ENCODE data around the gene CDCA5.

CDCA5 gene

DNA sequence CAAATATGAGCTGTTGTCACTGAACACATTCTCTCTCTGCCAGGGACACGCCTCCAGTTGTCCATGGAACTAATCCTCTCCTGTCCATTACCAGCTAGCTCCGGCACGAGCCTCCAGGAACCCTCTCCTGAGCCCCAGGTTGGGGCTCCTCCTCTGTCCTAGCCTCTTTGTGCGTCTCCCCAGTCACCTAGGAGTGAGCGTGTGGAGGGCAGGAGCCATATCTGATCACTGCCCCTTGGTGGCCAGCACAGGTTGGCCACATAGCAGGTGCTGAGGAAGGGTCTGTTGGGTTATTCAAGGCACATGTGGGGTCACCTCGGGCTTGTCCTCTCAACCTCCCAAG lies 48.0 kb upstream of the CDCA5 start:
- Histone ChIP-seq H3K9me2 (replicated peaks; ENCODE audit: low read depth, low read length) (no peaks in the 10 kb centered on the region), H3K4me2 (ENCODE audit: low read depth, low read length, poor library complexity, severe bottlenecking) (peak overlapping the region; percentile 98), H4K20me1 (ENCODE audit: insufficient read depth, low read length, poor library complexity, severe bottlenecking) (peaks cover 21% of the 10 kb centered on the region), H3K9ac (ENCODE audit: low read depth, low read length, poor library complexity, severe bottlenecking) (no peak overlapping the region), H2AFZ (ENCODE audit: low read length) (no peak overlapping the region), H3F3A (ENCODE audit: low read depth) (no peaks in the 10 kb centered on the region), H3K9me3 (ENCODE audit: insufficient read depth, low read depth, low read length) (no peaks in the 10 kb centered on the region), H3K79me2 (ENCODE audit: insufficient read depth, low read length) (peaks cover 26% of the 10 kb centered on the region), H3K27me3 (ENCODE audit: insufficient read depth, low read length, poor library complexity, severe bottlenecking) (no peaks in the 10 kb centered on the region), H3K36me3 (ENCODE audit: insufficient read depth, low read length) (peaks cover 45% of the 10 kb centered on the region), H3K4me1 (ENCODE audit: insufficient read depth, low read length, poor library complexity, severe bottlenecking) (peaks cover 24% of the 10 kb centered on the region), H3K4me3 (ENCODE audit: low read length, poor library complexity, severe bottlenecking) (no peak overlapping the region)
- TF ChIP-seq EZH2phosphoT487 (IDR thresholded peaks at IDR 0.05; ENCODE audit: borderline replicate concordance), result no peak
- TF ChIP-seq, protein P1, sequence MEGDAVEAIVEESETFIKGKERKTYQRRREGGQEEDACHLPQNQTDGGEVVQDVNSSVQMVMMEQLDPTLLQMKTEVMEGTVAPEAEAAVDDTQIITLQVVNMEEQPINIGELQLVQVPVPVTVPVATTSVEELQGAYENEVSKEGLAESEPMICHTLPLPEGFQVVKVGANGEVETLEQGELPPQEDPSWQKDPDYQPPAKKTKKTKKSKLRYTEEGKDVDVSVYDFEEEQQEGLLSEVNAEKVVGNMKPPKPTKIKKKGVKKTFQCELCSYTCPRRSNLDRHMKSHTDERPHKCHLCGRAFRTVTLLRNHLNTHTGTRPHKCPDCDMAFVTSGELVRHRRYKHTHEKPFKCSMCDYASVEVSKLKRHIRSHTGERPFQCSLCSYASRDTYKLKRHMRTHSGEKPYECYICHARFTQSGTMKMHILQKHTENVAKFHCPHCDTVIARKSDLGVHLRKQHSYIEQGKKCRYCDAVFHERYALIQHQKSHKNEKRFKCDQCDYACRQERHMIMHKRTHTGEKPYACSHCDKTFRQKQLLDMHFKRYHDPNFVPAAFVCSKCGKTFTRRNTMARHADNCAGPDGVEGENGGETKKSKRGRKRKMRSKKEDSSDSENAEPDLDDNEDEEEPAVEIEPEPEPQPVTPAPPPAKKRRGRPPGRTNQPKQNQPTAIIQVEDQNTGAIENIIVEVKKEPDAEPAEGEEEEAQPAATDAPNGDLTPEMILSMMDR (conservative IDR thresholded peaks at IDR 0.05; ENCODE audit: low read length), result no peak

DNA sequence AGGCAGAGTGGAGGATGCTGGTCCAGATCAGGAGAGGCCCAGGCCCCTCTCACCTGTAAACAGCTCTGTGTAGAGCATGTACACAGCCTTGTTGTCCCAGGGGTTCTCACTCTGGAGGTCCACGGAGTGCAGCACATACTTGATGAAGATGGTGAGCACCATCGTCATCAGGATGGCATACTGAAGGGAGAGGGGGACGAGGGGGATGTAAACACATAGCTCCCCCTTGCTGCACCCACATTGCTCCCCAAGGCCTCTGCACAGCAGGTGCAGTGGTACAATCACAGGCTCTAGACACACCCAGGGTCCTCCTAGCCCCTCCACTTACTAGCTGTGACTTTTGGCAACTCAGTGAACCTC lies 47.6 kb upstream of the CDCA5 start:
- H3K27me3 ChIP-seq (ENCODE audit: insufficient read depth, low read length, poor library complexity, severe bottlenecking), result no peaks in the 10 kb centered on the region
- no peak overlapping the region for H3K4me2 ChIP-seq (ENCODE audit: low read depth, low read length, poor library complexity, severe bottlenecking)
- H4K20me1 ChIP-seq (ENCODE audit: insufficient read depth, low read length, poor library complexity, severe bottlenecking), result peaks cover 21% of the 10 kb centered on the region
- TF ChIP-seq EZH2phosphoT487 (IDR thresholded peaks at IDR 0.05; ENCODE audit: borderline replicate concordance), result no peak
- TF ChIP-seq, protein P1 (conservative IDR thresholded peaks at IDR 0.05; ENCODE audit: low read length), result no peak
- no peak overlapping the region for H3K4me3 ChIP-seq (ENCODE audit: low read length, poor library complexity, severe bottlenecking)
- peaks cover 49% of the 10 kb centered on the region for H3K36me3 ChIP-seq (ENCODE audit: insufficient read depth, low read length)
- H3K79me2 ChIP-seq (ENCODE audit: insufficient read depth, low read length), result peaks cover 26% of the 10 kb centered on the region
- H3F3A ChIP-seq (ENCODE audit: low read depth), result no peaks in the 10 kb centered on the region
- peaks cover 24% of the 10 kb centered on the region for H3K4me1 ChIP-seq (ENCODE audit: insufficient read depth, low read length, poor library complexity, severe bottlenecking)
- no peak overlapping the region for H2AFZ ChIP-seq (ENCODE audit: low read length)
- no peaks in the 10 kb centered on the region for H3K9me2 ChIP-seq (replicated peaks; ENCODE audit: low read depth, low read length)
- no peak overlapping the region for H3K9ac ChIP-seq (ENCODE audit: low read depth, low read length, poor library complexity, severe bottlenecking)
- H3K9me3 ChIP-seq (ENCODE audit: insufficient read depth, low read depth, low read length), result no peaks in the 10 kb centered on the region

DNA sequence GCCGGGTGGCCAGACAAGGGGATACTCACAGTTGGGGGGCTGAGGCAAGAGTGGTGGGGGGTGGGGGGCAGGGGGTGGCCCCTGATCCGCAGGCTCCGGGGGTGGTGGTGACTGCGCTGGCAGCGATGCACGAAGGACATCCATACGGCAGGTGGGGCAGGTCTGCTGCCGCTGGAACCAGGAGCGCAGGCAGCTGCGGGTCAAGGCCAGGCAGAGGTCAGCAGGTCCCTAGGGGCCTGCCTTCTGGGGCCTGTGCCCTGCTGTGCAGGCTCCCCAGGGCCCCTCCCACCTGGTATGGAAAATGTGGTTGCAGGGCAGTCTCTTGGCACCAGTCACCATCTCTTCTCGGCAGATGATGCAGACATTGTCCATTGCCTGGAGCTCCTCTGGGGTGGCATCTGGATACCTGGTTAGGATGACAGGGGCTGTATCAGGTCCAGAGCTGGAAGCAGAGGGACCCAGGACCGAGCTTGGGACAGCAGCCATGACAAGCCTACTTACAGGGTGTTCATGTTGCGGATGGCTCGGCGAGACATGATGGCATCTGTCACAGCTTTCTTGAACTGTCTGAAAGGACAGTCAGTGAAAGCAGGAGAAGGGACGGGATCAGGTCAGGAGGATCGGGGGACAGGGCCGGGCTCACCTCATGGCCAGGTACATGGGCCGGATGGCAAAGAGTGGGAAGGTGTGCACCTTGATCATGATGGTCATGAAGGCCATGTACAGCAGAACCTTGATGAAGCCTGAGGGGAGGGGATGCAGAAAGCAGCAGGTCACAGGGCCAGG lies 47.0 kb upstream of the CDCA5 start:
- Histone ChIP-seq H3K9me2 (replicated peaks; ENCODE audit: low read depth, low read length) (no peaks in the 10 kb centered on the region), H3K36me3 (ENCODE audit: insufficient read depth, low read length) (peaks cover 53% of the 10 kb centered on the region), H3K27me3 (ENCODE audit: insufficient read depth, low read length, poor library complexity, severe bottlenecking) (no peaks in the 10 kb centered on the region), H4K20me1 (ENCODE audit: insufficient read depth, low read length, poor library complexity, severe bottlenecking) (peaks cover 21% of the 10 kb centered on the region), H3K4me2 (ENCODE audit: low read depth, low read length, poor library complexity, severe bottlenecking) (no peak overlapping the region), H3K9ac (ENCODE audit: low read depth, low read length, poor library complexity, severe bottlenecking) (no peak overlapping the region), H3K4me1 (ENCODE audit: insufficient read depth, low read length, poor library complexity, severe bottlenecking) (peaks cover 20% of the 10 kb centered on the region), H3K79me2 (ENCODE audit: insufficient read depth, low read length) (peaks cover 26% of the 10 kb centered on the region), H2AFZ (ENCODE audit: low read length) (no peak overlapping the region), H3K4me3 (ENCODE audit: low read length, poor library complexity, severe bottlenecking) (no peak overlapping the region), H3F3A (ENCODE audit: low read depth) (no peaks in the 10 kb centered on the region), H3K9me3 (ENCODE audit: insufficient read depth, low read depth, low read length) (no peaks in the 10 kb centered on the region)
- TF ChIP-seq, protein P1 (conservative IDR thresholded peaks at IDR 0.05; ENCODE audit: low read length), result no peak
- no peak for TF ChIP-seq EZH2phosphoT487 (IDR thresholded peaks at IDR 0.05; ENCODE audit: borderline replicate concordance)

All from Loucy (cell line).